HepG2 (cell line): ENCODE data around the gene ERRFI1. TPM values are rescaled to one million over a fixed set of nuclear protein-coding genes. Genes with fewer than 3 reads are reported as not detected.

Source experiments
- ATAC-seq: fragments of 200-7000 bp; cut with Tn5 transposase; 3 replicates; pipeline ENCODE4 v1.9.1; 2020; ENCODE audit warnings: mild to moderate bottlenecking, moderate library complexity
- BruUV-seq: library from RNA; stranded (reverse); fragments of 400-500 nt; replicated peaks from 2 replicates; lab custom pipeline; 2021; lab: Mats Ljungman, UMichigan
- CTCF ChIA-PET: fragments of 300-600 bp; formaldehyde crosslinking; extraction: SDS; loops from one replicate; lab custom pipeline; 2021; ENCODE audit warnings: low total read pairs, inconsistent platforms, low intra/inter-chr PET ratio; lab: Yijun Ruan, JAX
- POLR2A ChIA-PET: fragments of 350-600 bp; sonication (Branson Sonifier 250); formaldehyde crosslinking; loops from one replicate; lab custom pipeline; 2020; ENCODE audit warnings: antibody characterized with exemption, inconsistent platforms; lab: Yijun Ruan, JAX
- DNase-seq: peaks from one replicate; pipeline ENCODE4 v3.0.0-alpha.2; 2015; ENCODE audit warnings: low spot score
- FAIRE-seq: peaks from 3 replicates; lab custom pipeline; 2011; peaks lifted over from hg19 to GRCh38; lab: Jason Lieb, UNC
- H2AFZ ChIP-seq: one replicate; pipeline ENCODE4 v1.6.1; 2011; ENCODE audit warnings: low read length, inconsistent platforms
- H3K27ac ChIP-seq: fragments of 300-600 bp; 3 replicates; pipeline ENCODE4 v1.8.0; 2011; ENCODE audit warnings: mixed run types, mild to moderate bottlenecking, mixed read lengths, low read length, inconsistent platforms; ENCODE audit not compliant: insufficient read depth; ENCODE audit errors: extremely low read length
- H3K27me3 ChIP-seq, 2 experiments: fragments of 200-600 bp in 1 of 2; 2 replicates in 1 of 2; 3 replicates in 1 of 2; pipeline versions ENCODE4 v1.6.0 to v1.8.0; 2011; ENCODE audit warnings: low read length in 2 of 2, mild to moderate bottlenecking in 2 of 2, moderate library complexity in 2 of 2, inconsistent platforms in 1 of 2; ENCODE audit not compliant: insufficient read depth in 2 of 2, control insufficient read depth in 1 of 2
- H3K36me3 ChIP-seq, 2 experiments: fragments of 200-600 bp in 1 of 2; replicated peaks in 1 of 2; 2 replicates in 1 of 2; 3 replicates in 1 of 2; pipeline versions ENCODE4 v1.5.1 to v1.8.0; 2011; ENCODE audit warnings: low read length in 2 of 2, inconsistent platforms in 1 of 2; ENCODE audit not compliant: insufficient read depth in 2 of 2, control insufficient read depth in 1 of 2
- H3K4me1 ChIP-seq: 2 replicates; pipeline ENCODE4 v1.5.1; 2012; ENCODE audit warnings: low read length, inconsistent platforms; ENCODE audit not compliant: insufficient read depth
- H3K4me2 ChIP-seq: 2 replicates; pipeline ENCODE4 v1.6.0; 2011; ENCODE audit warnings: low read depth, low read length, inconsistent platforms
- H3K4me3 ChIP-seq, 3 experiments: fragments of 200-600 bp in 1 of 3; sonication (generic), shearing (Covaris generic) in 1 of 3; replicated peaks in 1 of 3; 2 replicates each; pipeline ENCODE4 v1.5.1; 2011 to 2016; ENCODE audit warnings: low read length in 3 of 3, inconsistent platforms in 2 of 3, low read depth in 2 of 3, mild to moderate bottlenecking in 2 of 3, control low read depth in 1 of 3, mixed read lengths in 1 of 3; ENCODE audit not compliant: insufficient read depth in 1 of 3
- H3K79me2 ChIP-seq: one replicate; pipeline ENCODE4 v1.6.1; 2011; ENCODE audit warnings: low read length, inconsistent platforms; ENCODE audit not compliant: insufficient read depth
- H3K9ac ChIP-seq: 2 replicates; pipeline ENCODE4 v1.6.0; 2011; ENCODE audit warnings: mild to moderate bottlenecking, low read depth, low read length, inconsistent platforms; ENCODE audit not compliant: insufficient read depth
- H3K9me3 ChIP-seq: 2 replicates; pipeline ENCODE4 v1.5.1; 2012; ENCODE audit warnings: mild to moderate bottlenecking, low read length
- H4K20me1 ChIP-seq: 2 replicates; pipeline ENCODE4 v1.6.0; 2011; ENCODE audit warnings: inconsistent platforms, mild to moderate bottlenecking, low read length, moderate library complexity; ENCODE audit not compliant: insufficient read depth
- ATF7-NPFF ChIP-seq: sonication (generic); formaldehyde crosslinking; IDR thresholded peaks from 2 replicates; pipeline ENCODE4 v1.8.1; 2023; ENCODE audit warnings: mild to moderate bottlenecking, low read depth, missing genetic modification reagents, moderate library complexity
- GZF1 ChIP-seq: sonication (generic); formaldehyde crosslinking; IDR thresholded peaks from 2 replicates; pipeline ENCODE4 v1.5.1; 2020; ENCODE audit warnings: mild to moderate bottlenecking, missing genetic modification reagents
- IRX3 ChIP-seq: sonication (generic); formaldehyde crosslinking; IDR thresholded peaks from 2 replicates; pipeline ENCODE4 v1.8.1; 2023; ENCODE audit warnings: mild to moderate bottlenecking, low read depth, missing genetic modification reagents, borderline replicate concordance
- MTA3 ChIP-seq: sonication (generic); formaldehyde crosslinking; IDR thresholded peaks from 2 replicates; pipeline ENCODE4 v1.4.0; 2020; ENCODE audit warnings: missing genetic modification reagents
- POLR2AphosphoS5 ChIP-seq: IDR thresholded peaks from 2 replicates; pipeline ENCODE4 v1.6.1; 2012; ENCODE audit warnings: low read depth, low read length
- RBFOX2 ChIP-seq: fragments of 200-400 bp; formaldehyde crosslinking; IDR thresholded peaks from 2 replicates; pipeline ENCODE4 v1.6.1; 2017; ENCODE audit warnings: low read depth, mild to moderate bottlenecking, low read length
- RBM22 ChIP-seq: fragments of 200-400 bp; formaldehyde crosslinking; optimal IDR thresholded peaks from 2 replicates; pipeline ENCODE3; 2017; ENCODE audit warnings: mild to moderate bottlenecking, low read length, moderate library complexity
- SALL1 ChIP-seq: sonication (generic); formaldehyde crosslinking; IDR thresholded peaks from 2 replicates; pipeline ENCODE4 v1.8.0; 2022; ENCODE audit warnings: mild to moderate bottlenecking, missing genetic modification reagents
- SATB2 ChIP-seq: sonication (generic); formaldehyde crosslinking; IDR thresholded peaks from 2 replicates; pipeline ENCODE4 v1.5.0; 2020; ENCODE audit warnings: missing genetic modification reagents
- ZFP37 ChIP-seq: sonication (generic); formaldehyde crosslinking; IDR thresholded peaks from 2 replicates; pipeline ENCODE4 v1.4.0; 2020; ENCODE audit warnings: missing genetic modification reagents, borderline replicate concordance
- ZKSCAN8 ChIP-seq: IDR thresholded peaks from 2 replicates; pipeline ENCODE4 v1.6.1; 2016; ENCODE audit warnings: borderline replicate concordance, missing genetic modification reagents, missing compliant biosample characterization
- ZNF234 ChIP-seq: sonication (generic); formaldehyde crosslinking; conservative IDR thresholded peaks from 2 replicates; pipeline ENCODE4 v1.5.1; 2020; ENCODE audit warnings: mild to moderate bottlenecking, missing genetic modification reagents
- ZNF260 ChIP-seq: sonication (generic); formaldehyde crosslinking; IDR thresholded peaks from 2 replicates; pipeline ENCODE4 v1.4.0; 2020; ENCODE audit warnings: missing genetic modification reagents, low read depth, mild to moderate bottlenecking, borderline replicate concordance
- ZNF460 ChIP-seq: sonication (generic); formaldehyde crosslinking; IDR thresholded peaks from 2 replicates; pipeline ENCODE4 v1.5.1; 2020; ENCODE audit warnings: missing genetic modification reagents, mild to moderate bottlenecking, borderline replicate concordance
- ZNF784 ChIP-seq: sonication (generic); formaldehyde crosslinking; IDR thresholded peaks from 2 replicates; pipeline ENCODE4 v1.5.1; 2020; ENCODE audit warnings: missing genetic modification reagents, mild to moderate bottlenecking, borderline replicate concordance
- WGBS: methylation state at CpG from one replicate; pipeline ENCODE4 v1.1.6; 2017; ENCODE audit warnings: low lambda C conversion rate; 5-methylcytosine and 5-hydroxymethylcytosine counted together
- in situ Hi-C: cut with HindIII; loops from 2 replicates; pipeline ENCODE4 v1.10.0; 2017; ENCODE audit warnings: low pct_unique_long_range_greater_than_20kb; ENCODE audit not compliant: extremely low pct_ligation_motif_present
- intact Hi-C: fragments of 100-400 bp; cut with micrococcal nuclease; formaldehyde crosslinking; loops from one replicate; pipeline ENCODE4 v1.10.0; 2022; ENCODE audit not compliant: unreplicated experiment
- polyA plus RNA-seq, 8 experiments: library from polyadenylated mRNA; depleted of rRNA in 3 of 8; stranded (reverse) in 7 of 8; unstranded in 1 of 8; fragments of >200 nt; fragmentation: Illumina TruSeq in 4 of 8; extraction: Trizol in 4 of 8; gene quantifications; 2 replicates each; pipeline versions ENCODE4 v1.2.1 to v1.2.3, GENCODE V29; 2011 to 2016; ENCODE audit warnings: low read depth in 4 of 8, missing spikeins in 1 of 8, mixed read lengths in 1 of 8; ENCODE audit not compliant: insufficient read depth in 1 of 8
- total RNA-seq, 5 experiments: library from RNA; depleted of rRNA; stranded (reverse); fragments of >200 nt; fragmentation: Illumina TruSeq; extraction: Trizol; gene quantifications; 2 replicates each; pipeline ENCODE4 v1.2.3, GENCODE V29; 2016; ENCODE audit warnings: low read depth in 1 of 5
- TF ChIP-seq, protein P1 (sequence below): sonication (generic); formaldehyde crosslinking; IDR thresholded peaks from 2 replicates; pipeline ENCODE4 v1.5.1; 2020; ENCODE audit warnings: missing genetic modification reagents, mild to moderate bottlenecking, borderline replicate concordance
- TF ChIP-seq, protein P2 (sequence below): sonication (generic); formaldehyde crosslinking; IDR thresholded peaks from 2 replicates; pipeline ENCODE4 v1.8.1; 2023; ENCODE audit warnings: mild to moderate bottlenecking, missing genetic modification reagents

The ERRFI1 gene
- total and polyA plus RNA-seq, 2 of the 13 experiments (the other 11 are each of a cell fraction or from before 2014, with no cell fraction given) = 84.4 to 753 TPM

DNA sequence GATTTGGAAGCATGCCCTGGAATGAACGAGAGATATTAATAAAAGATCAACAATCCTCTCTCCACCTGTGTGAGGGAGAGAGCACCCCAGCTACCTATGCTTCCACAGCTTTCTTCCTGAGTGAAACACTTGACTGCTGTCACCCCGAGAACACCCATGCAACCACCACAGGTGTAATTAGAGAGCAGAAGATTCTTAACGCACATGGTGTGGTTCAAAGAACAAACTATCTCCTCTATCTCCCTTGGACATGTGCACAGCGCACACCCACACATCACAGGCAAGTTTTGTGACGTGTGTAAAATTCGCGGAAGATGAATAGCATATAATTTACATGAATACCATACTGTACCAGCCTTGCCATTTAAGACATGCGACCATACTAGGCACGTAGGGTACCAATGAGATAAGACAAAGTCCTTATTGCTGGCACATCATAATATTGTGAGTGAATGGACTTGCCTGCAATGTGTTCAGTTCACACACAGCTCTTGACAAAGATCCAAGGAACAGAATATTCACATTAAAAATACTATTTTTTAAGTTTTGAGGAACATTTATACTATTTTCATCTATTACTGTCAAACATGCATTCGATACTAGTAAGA, 11.6 kb downstream of the ERRFI1 start:
- FAIRE-seq (no peak), DNase-seq (no peak), ATAC-seq (no peak)
- no peaks in the 10 kb centered on the region for H3K9me3 ChIP-seq
- in situ Hi-C loops = loop anchor here (10.0 kb wide), 1 partner anchor 300 kb away; the partner anchor contains the start of gene SLC45A1
- WGBS = 87% methylated on average over 10 of the region's 10 CpGs
- CTCF ChIA-PET = interaction anchor here (1.0 to 2.3 kb wide), 4 partner anchors 39 to 334 kb away, joined by 3 to 17 read pairs (median 8); no protein-coding TSS in a partner anchor
- H3K79me2 ChIP-seq = peaks cover 65% of the 10 kb centered on the region
- H3K27me3 ChIP-seq = no peaks in the 10 kb centered on the region
- no peak overlapping the region for H3K9ac ChIP-seq
- peaks cover 29 to 49% of the 10 kb centered on the region in 2 experiments for H3K36me3 ChIP-seq
- H3K27ac ChIP-seq = peak overlapping the region; percentile 28
- no TSS peak for BruUV-seq
- H4K20me1 ChIP-seq = peaks cover 100% of the 10 kb centered on the region
- no peak overlapping the region for H3K4me2 ChIP-seq
- POLR2A ChIA-PET = interaction anchor here (1.1 to 6.9 kb wide), 11 partner anchors 8 to 301 kb away, joined by 3 to 99 read pairs (median 4); partner anchors contain the start of gene ERRFI1
- intact Hi-C loops = no loop called here
- no peak overlapping the region for H3K4me3 ChIP-seq
- peaks cover 73% of the 10 kb centered on the region for H3K4me1 ChIP-seq
- no peak overlapping the region for H2AFZ ChIP-seq
- TF ChIP-seq MTA3 (no peak), SATB2 (CRISPR knock-in tag) (0 out of 2 replicates have a peak, but pooled peaks have one; percentile 37), GZF1 (CRISPR knock-in tag) (0 out of 2 replicates have a peak, but pooled peaks have one; percentile 30), RBM22 (peak; percentile 94), POLR2AphosphoS5 (peak; percentile 28; the same call in 1 of the 2 replicates), ATF7-NPFF (peak; percentile 17; the same call in 1 of the 2 replicates), ZNF260 (no peak), RBFOX2 (peak; percentile 22; the same call in 1 of the 2 replicates), ZKSCAN8 (CRISPR knock-in tag) (no peak), IRX3 (CRISPR knock-in tag) (no peak), ZNF234 (CRISPR knock-in tag) (no peak), ZNF460 (CRISPR knock-in tag) (no peak), SALL1 (CRISPR knock-in tag) (peak; percentile 18; the same call in 1 of the 2 replicates), ZFP37 (CRISPR knock-in tag) (no peak), ZNF784 (CRISPR knock-in tag) (no peak)
- TF ChIP-seq, protein P1, sequence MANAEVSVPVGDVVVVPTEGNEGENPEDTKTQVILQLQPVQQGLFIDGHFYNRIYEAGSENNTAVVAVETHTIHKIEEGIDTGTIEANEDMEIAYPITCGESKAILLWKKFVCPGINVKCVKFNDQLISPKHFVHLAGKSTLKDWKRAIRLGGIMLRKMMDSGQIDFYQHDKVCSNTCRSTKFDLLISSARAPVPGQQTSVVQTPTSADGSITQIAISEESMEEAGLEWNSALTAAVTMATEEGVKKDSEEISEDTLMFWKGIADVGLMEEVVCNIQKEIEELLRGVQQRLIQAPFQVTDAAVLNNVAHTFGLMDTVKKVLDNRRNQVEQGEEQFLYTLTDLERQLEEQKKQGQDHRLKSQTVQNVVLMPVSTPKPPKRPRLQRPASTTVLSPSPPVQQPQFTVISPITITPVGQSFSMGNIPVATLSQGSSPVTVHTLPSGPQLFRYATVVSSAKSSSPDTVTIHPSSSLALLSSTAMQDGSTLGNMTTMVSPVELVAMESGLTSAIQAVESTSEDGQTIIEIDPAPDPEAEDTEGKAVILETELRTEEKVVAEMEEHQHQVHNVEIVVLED (CRISPR knock-in tag) = no peak
- TF ChIP-seq, protein P2, sequence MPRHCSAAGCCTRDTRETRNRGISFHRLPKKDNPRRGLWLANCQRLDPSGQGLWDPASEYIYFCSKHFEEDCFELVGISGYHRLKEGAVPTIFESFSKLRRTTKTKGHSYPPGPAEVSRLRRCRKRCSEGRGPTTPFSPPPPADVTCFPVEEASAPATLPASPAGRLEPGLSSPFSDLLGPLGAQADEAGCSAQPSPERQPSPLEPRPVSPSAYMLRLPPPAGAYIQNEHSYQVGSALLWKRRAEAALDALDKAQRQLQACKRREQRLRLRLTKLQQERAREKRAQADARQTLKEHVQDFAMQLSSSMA (CRISPR knock-in tag) = no peak
